ENCODE data around the gene FAM200C. TPM values are rescaled to one million over a fixed set of nuclear protein-coding genes. Genes with fewer than 3 reads are reported as not detected.

The FAM200C gene
- total and polyA plus RNA-seq, 8 donors, result 0.79 to 3.7 (median 2.1) TPM

- WGBS, 2 donors, result 18 to 22% methylated on average over 4 of the region's 4 CpGs
- ATAC-seq (no peak), DNase-seq (no peak), FAIRE-seq (peak; percentile 60)
- H3K27me3 ChIP-seq, result no peaks in the 10 kb centered on the region
- H3K4me1 ChIP-seq, result peaks cover 3 to 14% (median 8%) of the 10 kb centered on the region in 3 donors
- peak overlapping the region; percentile 43 to 82 (median 68) for H3K4me3 ChIP-seq
- H3K9me3 ChIP-seq, result no peaks in the 10 kb centered on the region
- peaks cover 0 to 24% (median 7%) of the 10 kb centered on the region in 3 donors for H3K36me3 ChIP-seq
- no peak overlapping the region for H3K27ac ChIP-seq
- TF ChIP-seq CTCF (IDR thresholded peaks at IDR 0.05), result no peak
- intact Hi-C loops (cut with DNase I), result no loop called here
These were observed 1.0 kb downstream of the FAM200C start for GRCh38 chr5:160398806-160399205.

GRCh38 chr5:160397492-160397891 lies 2.4 kb downstream of the FAM200C start:
- H3K4me1 ChIP-seq, result peaks cover 3 to 14% (median 8%) of the 10 kb centered on the region in 3 donors
- no peaks in the 10 kb centered on the region for H3K27me3 ChIP-seq
- intact Hi-C loops (cut with DNase I), result no loop called here
- H3K36me3 ChIP-seq, result peaks cover 0 to 11% (median 0%) of the 10 kb centered on the region in 3 donors
- DNase-seq, result no peak
- WGBS, 2 donors, result 93 to 98% methylated on average over 1 of the region's 1 CpG
- ATAC-seq, result no peak
- no peak for FAIRE-seq
- TF ChIP-seq CTCF (IDR thresholded peaks at IDR 0.05), result no peak
- H3K27ac ChIP-seq, result no peak overlapping the region
- no peaks in the 10 kb centered on the region for H3K9me3 ChIP-seq
- no peak overlapping the region for H3K4me3 ChIP-seq

- FAIRE-seq (no peak), ATAC-seq (no peak), DNase-seq (no peak)
- H3K4me1 ChIP-seq, result peaks cover 3 to 14% (median 8%) of the 10 kb centered on the region in 3 donors
- no peaks in the 10 kb centered on the region for H3K9me3 ChIP-seq
- intact Hi-C loops (cut with DNase I), result no loop called here
- no peak for TF ChIP-seq CTCF (IDR thresholded peaks at IDR 0.05)
- WGBS, 2 donors, result 92 to 94% methylated on average over 7 of the region's 7 CpGs
- H3K27me3 ChIP-seq, result no peaks in the 10 kb centered on the region
- H3K36me3 ChIP-seq, result no peaks in the 10 kb centered on the region
- H3K27ac ChIP-seq, result no peak overlapping the region
- no peak overlapping the region for H3K4me3 ChIP-seq
These were observed 4.7 kb downstream of the FAM200C start for GRCh38 chr5:160395111-160395510.

- Histone ChIP-seq H3K4me3 (no peak overlapping the region), H3K4me1 (no peaks in the 10 kb centered on the region), H3K36me3 (no peaks in the 10 kb centered on the region), H3K27me3 (no peaks in the 10 kb centered on the region), H3K27ac (no peak overlapping the region), H3K9me3 (no peaks in the 10 kb centered on the region)
- WGBS, 2 donors, result 75 to 81% methylated on average over 8 of the region's 8 CpGs
- ATAC-seq (peak in 3 of 4 donors; percentile 20 to 60 (median 51)), FAIRE-seq (peak; percentile 75), DNase-seq (no peak)
- intact Hi-C loops (cut with DNase I), result no loop called here
- TF ChIP-seq CTCF (IDR thresholded peaks at IDR 0.05), result peak in 1 of 4 donors; percentile 10
These were observed 8.8 kb downstream of the FAM200C start for GRCh38 chr5:160390787-160391696.

- no peak for ATAC-seq
- no peaks in the 10 kb centered on the region for H3K36me3 ChIP-seq
- no peak for DNase-seq
- no peaks in the 10 kb centered on the region for H3K27me3 ChIP-seq
- no peak overlapping the region for H3K27ac ChIP-seq
- intact Hi-C loops (cut with DNase I), result no loop called here
- WGBS, 2 donors, result 92 to 93% methylated on average over 1 of the region's 1 CpG
- no peak for FAIRE-seq
- no peaks in the 10 kb centered on the region for H3K9me3 ChIP-seq
- no peaks in the 10 kb centered on the region for H3K4me1 ChIP-seq
- no peak for TF ChIP-seq CTCF (IDR thresholded peaks at IDR 0.05)
- no peak overlapping the region for H3K4me3 ChIP-seq
These were observed 12.4 kb downstream of the FAM200C start for GRCh38 chr5:160387445-160387844.
